Measurements from ENCODE around the gene ELOVL5. TPM values are rescaled to one million over a fixed set of nuclear protein-coding genes. Genes with fewer than 3 reads are reported as not detected.

ELOVL5 gene
- polyA plus RNA-seq, 1 donor from 2014 or later, result 31.2 TPM

- Histone ChIP-seq H3K27ac (ENCODE audit: low read length) (no peak overlapping the region), H3K27me3 (ENCODE audit: insufficient read depth, low read depth, low read length) (no peaks in the 10 kb centered on the region), H3K9ac (ENCODE audit: low read length) (no peak overlapping the region), H3K4me2 (ENCODE audit: low read length) (no peak overlapping the region), H3K36me3 (ENCODE audit: insufficient read depth, low read length) (no peaks in the 10 kb centered on the region), H3K4me3 (ENCODE audit: low read length) (no peak overlapping the region), H3K9me2 (ENCODE audit: insufficient read depth, low read length) (no peaks in the 10 kb centered on the region), H4K20me1 (ENCODE audit: insufficient read depth) (no peaks in the 10 kb centered on the region), H3F3A (ENCODE audit: insufficient read depth, low read length, poor library complexity, severe bottlenecking) (no peaks in the 10 kb centered on the region), H3K9me3 (ENCODE audit: low read length) (no peaks in the 10 kb centered on the region), H3K79me2 (replicated peaks; ENCODE audit: insufficient read depth, low read length) (peaks cover 31% of the 10 kb centered on the region), H2AFZ (ENCODE audit: low read depth, low read length) (no peak overlapping the region)
- TF ChIP-seq EP300 (conservative IDR thresholded peaks at IDR 0.05; ENCODE audit: poor library complexity, severe bottlenecking) (no peak), MXI1 (conservative IDR thresholded peaks at IDR 0.05; ENCODE audit: poor library complexity, severe bottlenecking) (no peak), TAF1 (IDR thresholded peaks at IDR 0.05; ENCODE audit: low read depth) (no peak), EZH2 (IDR thresholded peaks at IDR 0.05; ENCODE audit: borderline replicate concordance, insufficient read depth, low read length, poor library complexity, severe bottlenecking) (no peak), POLR2AphosphoS5 (IDR thresholded peaks at IDR 0.05) (no peak), REST (IDR thresholded peaks at IDR 0.05; ENCODE audit: borderline replicate concordance) (no peak), CTCF (IDR thresholded peaks at IDR 0.05; ENCODE audit: poor library complexity, severe bottlenecking) (no peak), SMC3 (conservative IDR thresholded peaks at IDR 0.05; ENCODE audit: poor library complexity) (no peak), RAD21 (conservative IDR thresholded peaks at IDR 0.05) (no peak)
These were observed 26.3 kb downstream of the ELOVL5 start for GRCh38 chr6:53322188-53323029.

- H3K36me3 ChIP-seq (ENCODE audit: insufficient read depth, low read length), result no peaks in the 10 kb centered on the region
- no peaks in the 10 kb centered on the region for H3K27me3 ChIP-seq (ENCODE audit: insufficient read depth, low read depth, low read length)
- no peak for TF ChIP-seq REST (IDR thresholded peaks at IDR 0.05; ENCODE audit: borderline replicate concordance)
- no peak for TF ChIP-seq POLR2AphosphoS5 (IDR thresholded peaks at IDR 0.05)
- TF ChIP-seq CTCF (IDR thresholded peaks at IDR 0.05; ENCODE audit: poor library complexity, severe bottlenecking), result no peak
- TF ChIP-seq EP300 (conservative IDR thresholded peaks at IDR 0.05; ENCODE audit: poor library complexity, severe bottlenecking), result no peak
- TF ChIP-seq MXI1 (conservative IDR thresholded peaks at IDR 0.05; ENCODE audit: poor library complexity, severe bottlenecking), result no peak
- no peak for TF ChIP-seq EZH2 (IDR thresholded peaks at IDR 0.05; ENCODE audit: borderline replicate concordance, insufficient read depth, low read length, poor library complexity, severe bottlenecking)
- TF ChIP-seq SMC3 (conservative IDR thresholded peaks at IDR 0.05; ENCODE audit: poor library complexity), result no peak
- no peak for TF ChIP-seq RAD21 (conservative IDR thresholded peaks at IDR 0.05)
- TF ChIP-seq TAF1 (IDR thresholded peaks at IDR 0.05; ENCODE audit: low read depth), result no peak
- no peak overlapping the region for H3K4me2 ChIP-seq (ENCODE audit: low read length)
- peaks cover 27% of the 10 kb centered on the region for H3K79me2 ChIP-seq (replicated peaks; ENCODE audit: insufficient read depth, low read length)
- H3K27ac ChIP-seq (ENCODE audit: low read length), result no peak overlapping the region
- H3K4me3 ChIP-seq (ENCODE audit: low read length), result no peak overlapping the region
- H4K20me1 ChIP-seq (ENCODE audit: insufficient read depth), result no peaks in the 10 kb centered on the region
- H3K9ac ChIP-seq (ENCODE audit: low read length), result no peak overlapping the region
- no peak overlapping the region for H2AFZ ChIP-seq (ENCODE audit: low read depth, low read length)
- H3K9me3 ChIP-seq (ENCODE audit: low read length), result no peaks in the 10 kb centered on the region
- no peaks in the 10 kb centered on the region for H3K9me2 ChIP-seq (ENCODE audit: insufficient read depth, low read length)
- no peaks in the 10 kb centered on the region for H3F3A ChIP-seq (ENCODE audit: insufficient read depth, low read length, poor library complexity, severe bottlenecking)
These were observed 27.0 kb downstream of the ELOVL5 start for GRCh38 chr6:53321701-53322100.

Data from neural cell (in vitro differentiated cells).